ENCODE results near the gene TOR2A. TPM values are rescaled to one million over a fixed set of nuclear protein-coding genes. Genes with fewer than 3 reads are reported as not detected.

The TOR2A gene
- total RNA-seq, 1 donor from 2014 or later, result 21.9 TPM

- Mint-ChIP-seq H3K4me1 (ENCODE audit: unreplicated experiment) (peaks cover 10% of the 10 kb centered on the region), H3K27me3 (peaks cover 6% of the 10 kb centered on the region), H3K4me3 (peak within 1 kb of the TSS; percentile 99), H3K27ac (peak within 1 kb of the TSS; percentile 95), H3K36me3 (no peaks in the 10 kb centered on the region), H3K9me3 (no peaks in the 10 kb centered on the region)
- TF ChIP-seq CTCF (conservative IDR thresholded peaks at IDR 0.05), result no peak
- peak; percentile 96 for DNase-seq (ENCODE audit: extremely low spot score, unreplicated experiment)
These were observed 19.4 kb downstream of the TOR2A start, which contains the start of the genes PTRH1 and TTC16 for GRCh38 chr9:127715470-127716337. PTRH1 (minus strand) TSS chr9:127715663; CDS start chr9:127715639, 24 bp downstream. TTC16 (plus strand) TSS chr9:127716079; CDS start chr9:127716146, 67 bp downstream.

- Mint-ChIP-seq H3K4me1 (ENCODE audit: unreplicated experiment) (peaks cover 13% of the 10 kb centered on the region), H3K27ac (peak overlapping the region; percentile 95), H3K36me3 (no peaks in the 10 kb centered on the region), H3K27me3 (peaks cover 6% of the 10 kb centered on the region), H3K9me3 (no peaks in the 10 kb centered on the region), H3K4me3 (peak overlapping the region; percentile 99)
- TF ChIP-seq CTCF (conservative IDR thresholded peaks at IDR 0.05), result no peak
- no peak for DNase-seq (ENCODE audit: extremely low spot score, unreplicated experiment)
These were observed 20.1 kb downstream of the TOR2A start for GRCh38 chr9:127714951-127715469.

- no peak for DNase-seq (ENCODE audit: extremely low spot score, unreplicated experiment)
- H3K4me3 Mint-ChIP-seq, result peak overlapping the region; percentile 83
- H3K9me3 Mint-ChIP-seq, result no peaks in the 10 kb centered on the region
- H3K4me1 Mint-ChIP-seq (ENCODE audit: unreplicated experiment), result peaks cover 13% of the 10 kb centered on the region
- TF ChIP-seq CTCF (conservative IDR thresholded peaks at IDR 0.05), result no peak
- H3K27me3 Mint-ChIP-seq, result peaks cover 3% of the 10 kb centered on the region
- H3K36me3 Mint-ChIP-seq, result no peaks in the 10 kb centered on the region
- no peak overlapping the region for H3K27ac Mint-ChIP-seq
These were observed 20.9 kb downstream of the TOR2A start for GRCh38 chr9:127714020-127714750.

- H3K36me3 Mint-ChIP-seq, result no peaks in the 10 kb centered on the region
- no peak for TF ChIP-seq CTCF (conservative IDR thresholded peaks at IDR 0.05)
- peaks cover 3% of the 10 kb centered on the region for H3K27me3 Mint-ChIP-seq
- H3K27ac Mint-ChIP-seq, result no peak overlapping the region
- no peaks in the 10 kb centered on the region for H3K9me3 Mint-ChIP-seq
- H3K4me1 Mint-ChIP-seq (ENCODE audit: unreplicated experiment), result peaks cover 13% of the 10 kb centered on the region
- no peak overlapping the region for H3K4me3 Mint-ChIP-seq
- no peak for DNase-seq (ENCODE audit: extremely low spot score, unreplicated experiment)
These were observed 22.2 kb downstream of the TOR2A start for GRCh38 chr9:127712867-127713266.

GRCh38 chr9:127712371-127712770, 22.7 kb downstream of the TOR2A start:
- no peaks in the 10 kb centered on the region for H3K9me3 Mint-ChIP-seq
- peaks cover 3% of the 10 kb centered on the region for H3K27me3 Mint-ChIP-seq
- no peaks in the 10 kb centered on the region for H3K36me3 Mint-ChIP-seq
- TF ChIP-seq CTCF (conservative IDR thresholded peaks at IDR 0.05), result no peak
- no peak for DNase-seq (ENCODE audit: extremely low spot score, unreplicated experiment)
- no peak overlapping the region for H3K27ac Mint-ChIP-seq
- no peak overlapping the region for H3K4me3 Mint-ChIP-seq
- H3K4me1 Mint-ChIP-seq (ENCODE audit: unreplicated experiment), result peaks cover 13% of the 10 kb centered on the region

Data from type B pancreatic cell (in vitro differentiated cells).